ENCODE data around the gene CEMIP. TPM values are rescaled to one million over a fixed set of nuclear protein-coding genes. Genes with fewer than 3 reads are reported as not detected.

Gene CEMIP
- total RNA-seq, 1 experiment from 2014 or later: 3.1 TPM

DNA sequence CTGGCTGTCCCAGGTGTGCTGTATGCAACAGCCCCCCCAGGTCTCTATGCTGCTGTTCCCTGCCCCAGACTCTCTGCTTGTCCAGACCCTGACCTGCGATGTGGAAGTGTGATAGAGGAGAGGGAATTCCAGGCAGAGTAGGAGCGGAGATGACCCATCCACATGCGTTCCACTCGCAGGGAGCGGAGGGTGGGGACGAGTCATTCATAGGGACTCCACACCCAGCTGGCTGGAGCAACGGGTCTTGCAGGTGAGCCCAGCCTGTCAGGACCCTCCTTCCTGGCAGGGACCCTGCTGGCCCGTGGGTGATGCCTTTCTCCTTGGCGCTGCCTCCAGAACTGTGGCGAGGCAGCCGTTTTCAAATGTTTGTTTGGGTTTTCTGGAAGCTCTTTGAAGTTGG, 58.8 kb downstream of the CEMIP start:
- no TSS peak for BruUV-seq (replicated peaks)
- TF ChIP-seq EZH2phosphoT487 (IDR thresholded peaks at IDR 0.05; ENCODE audit: borderline replicate concordance, low read length) (no peak), EZH2 (IDR thresholded peaks at IDR 0.05; ENCODE audit: low read length, unreplicated experiment) (no peak)
- TF ChIP-seq, protein P1, sequence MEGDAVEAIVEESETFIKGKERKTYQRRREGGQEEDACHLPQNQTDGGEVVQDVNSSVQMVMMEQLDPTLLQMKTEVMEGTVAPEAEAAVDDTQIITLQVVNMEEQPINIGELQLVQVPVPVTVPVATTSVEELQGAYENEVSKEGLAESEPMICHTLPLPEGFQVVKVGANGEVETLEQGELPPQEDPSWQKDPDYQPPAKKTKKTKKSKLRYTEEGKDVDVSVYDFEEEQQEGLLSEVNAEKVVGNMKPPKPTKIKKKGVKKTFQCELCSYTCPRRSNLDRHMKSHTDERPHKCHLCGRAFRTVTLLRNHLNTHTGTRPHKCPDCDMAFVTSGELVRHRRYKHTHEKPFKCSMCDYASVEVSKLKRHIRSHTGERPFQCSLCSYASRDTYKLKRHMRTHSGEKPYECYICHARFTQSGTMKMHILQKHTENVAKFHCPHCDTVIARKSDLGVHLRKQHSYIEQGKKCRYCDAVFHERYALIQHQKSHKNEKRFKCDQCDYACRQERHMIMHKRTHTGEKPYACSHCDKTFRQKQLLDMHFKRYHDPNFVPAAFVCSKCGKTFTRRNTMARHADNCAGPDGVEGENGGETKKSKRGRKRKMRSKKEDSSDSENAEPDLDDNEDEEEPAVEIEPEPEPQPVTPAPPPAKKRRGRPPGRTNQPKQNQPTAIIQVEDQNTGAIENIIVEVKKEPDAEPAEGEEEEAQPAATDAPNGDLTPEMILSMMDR (conservative IDR thresholded peaks at IDR 0.05; ENCODE audit: low read depth, low read length): no peak
- CTCF ChIA-PET: no interaction called here
- no peak overlapping the region for H3K4me3 ChIP-seq (ENCODE audit: low read length)
- no peak overlapping the region for H3K9ac ChIP-seq (ENCODE audit: low read length)
- ATAC-seq: no peak
- no peaks in the 10 kb centered on the region for H3F3A ChIP-seq (ENCODE audit: low read length, unreplicated experiment)
- H3K9me3 ChIP-seq (ENCODE audit: low read length): no peaks in the 10 kb centered on the region
- H3K27ac ChIP-seq (ENCODE audit: low read length): no peak overlapping the region
- H3K79me2 ChIP-seq (ENCODE audit: low read length): no peaks in the 10 kb centered on the region
- intact Hi-C loops (cut with micrococcal nuclease): no loop called here
- H3K4me1 ChIP-seq (ENCODE audit: insufficient read depth, low read length): peaks cover 42% of the 10 kb centered on the region
- POLR2A ChIA-PET (ENCODE audit: unreplicated experiment): no interaction called here
- H3K4me2 ChIP-seq (ENCODE audit: low read length): no peak overlapping the region
- no peaks in the 10 kb centered on the region for H4K20me1 ChIP-seq (ENCODE audit: low read length)
- no peaks in the 10 kb centered on the region for H3K36me3 ChIP-seq (ENCODE audit: low read depth, low read length)
- no peaks in the 10 kb centered on the region for H3K27me3 ChIP-seq (ENCODE audit: low read length)
- no peaks in the 10 kb centered on the region for H3K9me2 ChIP-seq (replicated peaks; ENCODE audit: low read length)
- H2AFZ ChIP-seq (ENCODE audit: low read length): no peak overlapping the region
- DNase-seq: no peak

DNA sequence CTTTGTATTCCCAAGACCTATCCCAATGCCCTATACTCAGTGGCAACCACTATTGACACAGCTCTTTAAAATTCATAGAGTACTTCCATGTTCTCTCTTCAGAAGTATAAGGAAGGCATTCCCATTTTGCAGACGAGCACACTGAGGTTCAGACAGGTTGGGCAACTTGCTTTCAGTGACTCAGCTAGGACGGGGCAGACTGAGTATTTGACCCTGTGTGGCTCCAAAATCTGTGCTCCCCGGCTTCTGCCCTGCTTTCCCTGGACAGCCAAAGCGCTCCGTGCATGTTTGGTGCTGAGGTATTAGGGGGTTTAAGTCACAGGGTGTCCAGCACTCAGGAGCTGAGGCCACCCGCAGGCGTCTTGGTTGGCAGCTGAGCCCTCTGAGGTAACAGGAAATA, 59.5 kb downstream of the CEMIP start:
- ATAC-seq (no peak), DNase-seq (no peak)
- no peaks in the 10 kb centered on the region for H3F3A ChIP-seq (ENCODE audit: low read length, unreplicated experiment)
- no peak overlapping the region for H3K9ac ChIP-seq (ENCODE audit: low read length)
- ChIA-PET POLR2A (ENCODE audit: unreplicated experiment) (no interaction called here), CTCF (no interaction called here)
- no peak overlapping the region for H3K27ac ChIP-seq (ENCODE audit: low read length)
- no peak overlapping the region for H2AFZ ChIP-seq (ENCODE audit: low read length)
- no peak for TF ChIP-seq EZH2phosphoT487 (IDR thresholded peaks at IDR 0.05; ENCODE audit: borderline replicate concordance, low read length)
- TF ChIP-seq, protein P1 (conservative IDR thresholded peaks at IDR 0.05; ENCODE audit: low read depth, low read length): no peak
- TF ChIP-seq EZH2 (IDR thresholded peaks at IDR 0.05; ENCODE audit: low read length, unreplicated experiment): no peak
- no peaks in the 10 kb centered on the region for H3K79me2 ChIP-seq (ENCODE audit: low read length)
- intact Hi-C loops (cut with micrococcal nuclease): no loop called here
- H3K4me1 ChIP-seq (ENCODE audit: insufficient read depth, low read length): peaks cover 49% of the 10 kb centered on the region
- H3K9me3 ChIP-seq (ENCODE audit: low read length): no peaks in the 10 kb centered on the region
- no peaks in the 10 kb centered on the region for H3K9me2 ChIP-seq (replicated peaks; ENCODE audit: low read length)
- H4K20me1 ChIP-seq (ENCODE audit: low read length): no peaks in the 10 kb centered on the region
- H3K36me3 ChIP-seq (ENCODE audit: low read depth, low read length): no peaks in the 10 kb centered on the region
- no TSS peak for BruUV-seq (replicated peaks)
- H3K4me3 ChIP-seq (ENCODE audit: low read length): no peak overlapping the region
- H3K27me3 ChIP-seq (ENCODE audit: low read length): no peaks in the 10 kb centered on the region
- no peak overlapping the region for H3K4me2 ChIP-seq (ENCODE audit: low read length)

DNA sequence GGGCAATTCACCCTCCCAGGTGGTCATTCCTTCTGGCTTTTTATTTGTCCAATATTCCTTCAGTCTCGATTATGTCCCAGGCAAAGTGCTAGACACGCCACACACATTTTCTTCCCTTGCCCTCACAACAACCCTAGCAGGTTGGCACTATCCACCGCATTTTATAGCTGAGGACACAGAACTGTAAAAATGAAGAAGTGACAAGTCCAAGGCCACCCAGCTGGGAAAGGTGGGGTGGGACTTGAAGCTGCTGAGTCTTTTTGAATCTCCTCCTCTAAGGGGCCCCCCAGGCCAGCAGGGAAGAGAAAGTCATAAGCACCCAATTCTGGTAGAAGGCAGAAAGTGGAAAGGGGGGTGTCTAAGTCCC, 60.6 kb downstream of the CEMIP start:
- CTCF ChIA-PET: no interaction called here
- H3F3A ChIP-seq (ENCODE audit: low read length, unreplicated experiment): no peaks in the 10 kb centered on the region
- no peaks in the 10 kb centered on the region for H4K20me1 ChIP-seq (ENCODE audit: low read length)
- no peaks in the 10 kb centered on the region for H3K9me2 ChIP-seq (replicated peaks; ENCODE audit: low read length)
- ATAC-seq (no peak), DNase-seq (no peak)
- no peaks in the 10 kb centered on the region for H3K36me3 ChIP-seq (ENCODE audit: low read depth, low read length)
- POLR2A ChIA-PET (ENCODE audit: unreplicated experiment): no interaction called here
- no peak overlapping the region for H3K4me3 ChIP-seq (ENCODE audit: low read length)
- peaks cover 60% of the 10 kb centered on the region for H3K4me1 ChIP-seq (ENCODE audit: insufficient read depth, low read length)
- no peaks in the 10 kb centered on the region for H3K27me3 ChIP-seq (ENCODE audit: low read length)
- no peaks in the 10 kb centered on the region for H3K9me3 ChIP-seq (ENCODE audit: low read length)
- no peak overlapping the region for H2AFZ ChIP-seq (ENCODE audit: low read length)
- H3K9ac ChIP-seq (ENCODE audit: low read length): no peak overlapping the region
- no peaks in the 10 kb centered on the region for H3K79me2 ChIP-seq (ENCODE audit: low read length)
- intact Hi-C loops (cut with micrococcal nuclease): no loop called here
- no TSS peak for BruUV-seq (replicated peaks)
- TF ChIP-seq EZH2 (IDR thresholded peaks at IDR 0.05; ENCODE audit: low read length, unreplicated experiment): no peak
- TF ChIP-seq, protein P1 (conservative IDR thresholded peaks at IDR 0.05; ENCODE audit: low read depth, low read length): no peak
- TF ChIP-seq EZH2phosphoT487 (IDR thresholded peaks at IDR 0.05; ENCODE audit: borderline replicate concordance, low read length): no peak
- H3K27ac ChIP-seq (ENCODE audit: low read length): peak overlapping the region; percentile 89; the same call in 1 of the 2 replicates
- H3K4me2 ChIP-seq (ENCODE audit: low read length): no peak overlapping the region

Data from PC-3 (cell line).